GM12891 (cell line): ENCODE data around the gene NSMCE1.

Experiments used
- POLR2AphosphoS5 ChIP-seq: IDR thresholded peaks from 2 replicates; pipeline ENCODE4 v1.6.1; 2011; ENCODE audit warnings: low read depth, low read length, control low read depth
- TAF1 ChIP-seq: IDR thresholded peaks from 2 replicates; pipeline ENCODE4 v1.6.1; 2011; ENCODE audit warnings: low read depth, low read length, control low read depth

GRCh38 chr16:27208081-27208680 is 60.4 kb downstream of the NSMCE1 start:
- TF ChIP-seq TAF1 (no peak), POLR2AphosphoS5 (no peak)
